ENCODE data around the gene POLR2E.

POLR2E gene

GRCh38 chr19:1079566-1080111, 15.5 kb downstream of the POLR2E start:
- DNase-seq (ENCODE audit: low spot score) = no peak

GRCh38 chr19:1076951-1077350, 18.2 kb downstream of the POLR2E start:
- no peak for DNase-seq (ENCODE audit: low spot score)

DNA sequence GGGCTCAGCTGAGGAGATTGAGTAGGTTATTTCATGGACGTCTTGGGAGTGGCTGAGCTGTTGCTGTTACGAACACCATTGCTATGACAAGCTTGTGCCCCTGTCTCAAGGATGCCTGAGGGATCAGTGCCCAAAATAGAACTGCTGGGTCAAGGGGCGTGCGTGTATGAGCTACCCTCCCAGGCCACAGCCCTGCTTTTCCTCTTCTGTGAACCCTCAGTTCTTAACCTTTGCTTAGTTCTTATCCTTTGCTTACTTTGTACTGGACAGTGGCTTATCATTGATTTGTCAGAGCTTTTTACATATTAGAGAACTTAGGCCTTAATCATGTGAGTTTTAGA, 19.2 kb downstream of the POLR2E start:
- no peak for DNase-seq (ENCODE audit: low spot score)

DNA sequence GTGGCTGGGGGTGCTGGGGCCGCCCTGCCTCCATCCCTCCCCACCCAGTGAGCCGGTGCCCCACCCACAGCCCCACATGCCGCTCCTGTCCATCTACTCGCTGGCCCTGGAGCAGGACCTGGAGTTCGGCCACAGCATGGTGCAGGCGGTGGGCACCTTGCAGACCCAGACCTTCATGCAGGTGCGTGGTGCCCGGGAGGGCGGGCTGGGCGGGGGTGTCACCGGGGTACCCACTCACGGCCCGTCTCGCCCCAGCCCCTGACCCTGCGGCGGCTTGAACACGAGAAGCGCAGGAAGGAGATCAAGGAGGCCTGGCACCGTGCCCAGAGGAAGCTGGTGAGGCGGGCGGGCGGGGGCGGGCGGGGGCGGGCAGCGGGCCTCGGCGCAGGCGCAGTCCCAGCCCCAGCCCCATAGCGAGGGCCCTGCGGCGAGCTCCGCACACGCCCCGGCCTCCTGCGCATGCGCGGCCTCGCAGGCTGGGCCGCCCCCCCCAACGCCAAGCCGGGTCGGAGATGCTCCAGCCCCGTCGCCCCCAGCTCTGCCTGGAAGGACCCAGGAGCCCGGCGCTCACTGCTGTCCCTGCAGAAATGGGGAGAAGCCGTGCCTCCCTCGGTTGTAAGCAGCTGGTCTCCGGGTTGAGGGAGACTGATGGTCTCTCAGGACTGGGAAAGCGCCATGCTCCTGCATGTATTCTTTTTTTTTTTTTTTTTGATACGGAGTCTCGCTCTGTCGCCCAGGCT, 20.5 kb downstream of the POLR2E start:
- peak; percentile 82 for DNase-seq (ENCODE audit: low spot score)

- DNase-seq (ENCODE audit: low spot score) = no peak
Observed at GRCh38 chr19:1073956-1074517, 21.1 kb downstream of the POLR2E start.

- DNase-seq (ENCODE audit: low spot score) = no peak
Observed at GRCh38 chr19:1073063-1073955, 21.9 kb downstream of the POLR2E start.

- no peak for DNase-seq (ENCODE audit: low spot score)
Observed at GRCh38 chr19:1072371-1073015, 22.7 kb downstream of the POLR2E start.

DNA sequence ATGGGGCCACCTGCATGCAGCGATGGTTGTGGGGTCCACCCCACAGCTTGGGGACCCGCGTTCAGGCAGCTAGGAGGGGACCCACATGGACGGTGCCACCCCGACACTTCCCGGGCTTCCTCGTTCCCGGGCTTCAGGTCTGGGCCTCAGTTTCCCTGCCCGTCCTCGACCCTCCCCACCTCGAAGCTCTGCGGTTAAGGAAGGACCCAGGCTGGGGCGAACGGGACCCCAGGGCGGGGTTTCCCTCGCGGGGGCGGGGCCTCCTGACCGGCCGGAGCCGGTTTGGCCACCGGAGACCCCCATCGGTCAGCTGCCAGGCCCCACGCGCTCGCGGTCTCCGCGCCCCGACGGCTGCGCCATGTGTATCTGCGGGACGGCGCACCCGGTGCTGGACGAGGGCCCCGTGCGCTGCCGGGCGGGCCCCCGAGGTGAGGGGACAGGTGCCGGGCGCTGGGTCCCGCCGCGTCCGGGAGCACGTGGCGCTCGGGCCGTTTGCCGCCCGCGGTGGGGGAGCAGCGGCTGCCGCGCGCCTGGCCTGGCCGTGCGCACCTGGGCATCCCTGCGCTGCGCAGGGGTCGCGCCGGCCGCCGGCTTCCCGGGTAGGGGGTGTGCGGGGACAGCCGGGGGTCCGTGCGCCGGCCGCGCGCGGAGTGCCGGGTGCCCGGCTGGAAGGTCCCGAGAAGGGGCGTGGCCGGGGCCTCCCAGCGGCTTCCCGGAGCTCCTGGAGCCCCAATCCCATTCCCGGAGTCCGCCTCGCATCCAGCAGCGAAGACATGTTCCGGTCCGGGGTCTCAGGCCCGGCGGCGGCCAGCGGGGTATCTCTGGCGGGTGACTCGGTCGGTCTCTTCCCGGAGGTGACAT, 24.0 kb downstream of the POLR2E start:
- no peak for DNase-seq (ENCODE audit: low spot score)

DNA sequence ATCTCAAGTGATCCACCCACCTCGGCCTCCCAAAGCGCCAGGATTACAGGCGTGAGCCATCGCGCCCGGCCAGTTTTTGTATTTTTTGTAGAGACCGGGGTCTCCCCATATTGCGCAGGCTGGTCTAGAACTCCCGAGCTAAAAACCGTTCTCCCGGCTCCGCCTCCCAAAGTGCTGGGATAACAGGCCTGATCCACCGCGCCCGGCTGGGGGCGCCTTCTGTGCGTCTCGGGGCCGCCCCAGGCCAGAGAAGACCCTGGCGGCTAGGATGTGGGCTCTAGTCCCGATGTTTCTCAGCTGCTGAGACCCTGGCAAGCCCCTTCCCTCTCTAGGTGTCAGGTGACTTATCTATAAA, 24.6 kb downstream of the POLR2E start:
- DNase-seq (ENCODE audit: low spot score) = no peak

- DNase-seq (ENCODE audit: low spot score) = no peak
Observed at GRCh38 chr19:1069009-1069779, 26.0 kb downstream of the POLR2E start.

GRCh38 chr19:1068009-1069001, 26.9 kb downstream of the POLR2E start:
- no peak for DNase-seq (ENCODE audit: low spot score)

DNA sequence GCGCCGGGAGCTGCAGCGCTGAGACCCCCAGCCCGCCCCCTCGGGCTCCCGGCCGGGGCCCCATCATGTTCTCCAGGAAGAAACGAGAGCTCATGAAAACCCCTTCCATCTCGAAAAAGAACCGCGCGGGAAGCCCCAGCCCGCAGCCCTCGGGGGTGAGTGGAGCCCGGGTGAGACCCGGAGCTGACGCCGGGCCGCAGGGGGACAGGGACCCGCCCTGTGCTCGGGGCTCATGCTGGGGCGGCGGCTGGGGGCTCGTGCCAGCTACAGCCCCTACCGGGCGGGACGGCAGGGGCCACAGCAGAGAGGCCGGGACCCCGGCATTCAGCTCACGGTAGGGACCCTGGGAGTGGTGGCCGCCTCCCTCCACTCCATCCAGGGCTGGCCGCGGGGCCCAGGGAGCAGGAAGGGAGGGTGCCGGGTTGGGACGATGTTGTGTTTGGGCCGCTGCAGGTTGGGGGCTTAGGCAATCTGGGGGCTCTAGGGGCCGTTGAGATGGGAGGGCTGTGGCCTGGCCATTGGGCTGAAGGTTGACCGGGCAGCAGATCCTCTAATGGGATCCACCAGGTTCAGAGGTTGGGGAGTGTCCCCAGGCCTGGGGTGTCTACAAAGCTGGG, 27.7 kb downstream of the POLR2E start:
- no peak for DNase-seq (ENCODE audit: low spot score)

DNA sequence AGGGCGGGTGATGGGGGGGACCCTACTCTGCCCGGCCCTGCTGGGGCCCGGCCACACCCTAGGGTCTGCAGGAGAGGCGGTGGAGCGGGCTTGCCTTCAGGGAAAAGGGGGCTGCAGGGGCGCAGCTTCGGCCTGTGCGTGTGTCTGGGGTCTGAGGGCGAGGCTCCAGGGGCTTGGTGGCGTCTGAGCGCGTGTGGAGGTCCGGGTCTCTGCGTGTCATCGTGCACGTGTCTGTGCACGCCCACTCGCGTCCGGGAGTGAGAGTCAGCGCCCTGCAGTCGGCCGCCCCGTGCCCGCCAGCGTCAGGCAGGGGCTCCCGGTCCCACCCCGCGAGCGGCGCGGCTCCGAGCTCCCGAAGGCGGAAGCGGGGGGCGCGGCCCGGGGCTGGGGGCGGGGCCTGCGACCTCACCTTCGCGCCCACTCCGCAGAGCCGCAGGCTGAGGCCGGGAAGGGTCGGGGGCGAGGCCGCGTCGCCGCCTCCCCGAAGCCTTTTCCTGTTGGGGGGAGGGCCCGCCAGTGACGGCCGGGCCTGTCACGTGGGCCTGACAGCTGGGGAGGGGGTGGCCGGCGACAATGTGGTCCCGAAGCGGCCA, 28.3 kb downstream of the POLR2E start, which contains the start of gene ARHGAP45:
Gene ARHGAP45 (plus strand): TSS at position 420 of the 593 bp plus-strand sequence. CDS start 239 bp downstream, outside the sequence.
- no peak for DNase-seq (ENCODE audit: low spot score)

GRCh38 chr19:1066251-1066747, 28.9 kb downstream of the POLR2E start:
- DNase-seq (ENCODE audit: low spot score) = no peak

- no peak for DNase-seq (ENCODE audit: low spot score)
Observed at GRCh38 chr19:1065606-1066109, 29.5 kb downstream of the POLR2E start.

DNA sequence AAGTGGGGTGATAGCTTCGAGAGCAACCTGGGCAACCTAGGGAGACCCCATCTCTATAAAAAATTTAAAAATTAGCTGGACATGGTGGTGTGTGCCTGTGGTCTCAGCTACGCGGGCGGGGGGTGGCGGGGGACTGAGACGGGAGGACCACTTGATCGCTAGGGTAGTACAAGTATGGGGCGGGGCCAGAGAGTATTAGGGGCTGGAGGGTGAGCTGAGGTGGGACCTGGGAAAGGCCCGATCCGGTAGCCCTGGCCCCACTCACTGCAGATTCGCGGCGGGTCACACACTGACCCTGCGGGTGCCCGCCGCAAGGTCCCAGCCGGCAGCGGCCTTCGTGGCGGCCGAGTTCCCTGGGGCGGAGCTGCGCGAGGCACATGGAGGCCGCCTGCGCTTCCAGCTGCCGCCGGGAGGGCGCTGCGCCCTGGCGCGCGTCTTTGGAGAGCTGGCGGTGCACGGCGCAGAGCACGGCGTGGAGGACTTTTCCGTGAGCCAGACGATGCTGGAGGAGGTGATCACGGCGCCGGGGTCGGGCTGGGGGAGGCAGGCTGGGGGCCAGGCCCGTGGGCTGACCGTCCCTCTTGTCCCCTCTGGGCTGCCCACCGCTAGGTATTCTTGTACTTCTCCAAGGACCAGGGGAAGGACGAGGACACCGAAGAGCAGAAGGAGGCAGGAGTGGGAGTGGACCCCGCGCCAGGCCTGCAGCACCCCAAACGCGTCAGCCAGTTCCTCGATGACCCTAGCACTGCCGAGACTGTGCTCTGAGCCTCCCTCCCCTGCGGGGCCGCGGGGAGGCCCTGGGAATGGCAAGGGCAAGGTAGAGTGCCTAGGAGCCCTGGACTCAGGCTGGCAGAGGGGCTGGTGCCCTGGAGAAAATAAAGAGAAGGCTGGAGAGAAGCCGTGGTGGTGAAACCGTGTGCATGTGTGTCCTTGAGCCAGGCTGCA, 30.2 kb downstream of the POLR2E start:
- peak; percentile 87 for DNase-seq (ENCODE audit: low spot score)

All from AG08396 (cell line).